ENCODE measurements around the gene TBC1D23. TPM values are rescaled to one million over a fixed set of nuclear protein-coding genes. Genes with fewer than 3 reads are reported as not detected.
"Not testable (repeated sequence)": the region's sequence is repeated elsewhere in the genome, so short reads cannot be mapped to it uniquely, and the experiment has no call there.

The TBC1D23 gene
- polyA plus RNA-seq, 1 donor = 28.1 TPM

GRCh38 chr3:100351770-100352169 is 91.0 kb downstream of the TBC1D23 start:
- DNase-seq (ENCODE audit: low read depth) = not testable (repeated sequence)

GRCh38 chr3:100352296-100353231 is 91.8 kb downstream of the TBC1D23 start:
- DNase-seq (ENCODE audit: low read depth) = no peak

GRCh38 chr3:100354850-100355249 is 94.1 kb downstream of the TBC1D23 start:
- DNase-seq (ENCODE audit: low read depth) = no peak

GRCh38 chr3:100358413-100358812 is 97.6 kb downstream of the TBC1D23 start:
- no peak for DNase-seq (ENCODE audit: low read depth)

GRCh38 chr3:100359035-100359434 is 98.2 kb downstream of the TBC1D23 start:
- no peak for DNase-seq (ENCODE audit: low read depth)

DNA sequence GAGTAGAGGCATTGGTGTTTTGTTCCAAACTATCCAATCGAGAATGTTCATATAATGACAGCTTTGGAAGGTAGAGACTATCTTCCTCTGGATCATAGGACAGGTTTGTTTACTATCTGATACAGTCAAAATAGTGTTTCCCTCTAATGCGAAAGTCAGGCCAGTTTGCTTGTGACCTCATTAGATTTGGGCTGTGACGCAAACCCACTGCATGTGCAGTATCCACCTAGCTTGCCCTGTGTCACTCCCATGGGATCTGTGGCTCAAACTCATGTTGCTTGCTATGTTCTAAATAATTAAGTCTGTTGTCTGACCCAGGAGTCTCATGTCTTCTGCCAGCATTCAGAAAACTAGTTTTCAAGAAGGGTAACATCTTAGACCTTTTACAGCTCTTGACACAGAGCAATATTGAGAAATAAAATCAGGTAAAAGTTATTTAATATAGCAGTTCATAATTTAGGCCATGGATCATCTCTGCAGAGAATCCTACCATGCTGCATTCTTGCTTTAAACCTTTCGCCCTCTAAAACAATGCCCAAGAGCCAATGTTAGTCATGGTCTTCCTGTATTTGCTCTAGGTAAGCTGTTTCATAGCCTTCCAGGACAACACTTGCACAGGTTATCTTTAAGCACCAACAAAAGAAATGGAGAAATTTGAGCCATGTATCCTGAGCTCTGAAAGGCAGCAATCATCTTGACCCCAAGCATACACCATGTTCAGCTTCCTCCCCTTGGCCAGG is 100.1 kb downstream of the TBC1D23 start:
- DNase-seq (ENCODE audit: low read depth) = no peak

DNA sequence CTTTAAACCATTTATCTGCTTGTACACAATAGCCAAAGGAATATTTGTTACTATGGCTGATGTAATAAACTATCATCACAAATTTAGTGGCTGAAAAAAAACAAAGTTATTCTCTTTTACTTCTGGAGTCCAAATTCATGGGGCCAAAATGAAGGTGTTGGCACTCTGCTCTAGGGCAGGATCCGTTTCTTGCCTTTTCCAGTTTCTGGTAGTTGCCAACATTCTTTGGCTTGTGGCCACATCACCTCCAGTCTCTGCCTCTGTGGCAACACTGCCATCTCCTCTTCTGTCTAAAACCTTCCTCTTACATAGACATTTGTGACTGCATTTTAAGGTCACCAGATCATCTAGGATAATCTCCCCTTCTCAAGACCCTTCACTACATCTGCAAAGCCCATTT is 101.1 kb downstream of the TBC1D23 start:
- no peak for DNase-seq (ENCODE audit: low read depth)

- DNase-seq (ENCODE audit: low read depth) = no peak
Observed at GRCh38 chr3:100364421-100364820, 103.6 kb downstream of the TBC1D23 start.

- DNase-seq (ENCODE audit: low read depth) = no peak
Observed at GRCh38 chr3:100366424-100366823, 105.6 kb downstream of the TBC1D23 start.

GRCh38 chr3:100368441-100368840 is 107.6 kb downstream of the TBC1D23 start:
- no peak for DNase-seq (ENCODE audit: low read depth)

DNA sequence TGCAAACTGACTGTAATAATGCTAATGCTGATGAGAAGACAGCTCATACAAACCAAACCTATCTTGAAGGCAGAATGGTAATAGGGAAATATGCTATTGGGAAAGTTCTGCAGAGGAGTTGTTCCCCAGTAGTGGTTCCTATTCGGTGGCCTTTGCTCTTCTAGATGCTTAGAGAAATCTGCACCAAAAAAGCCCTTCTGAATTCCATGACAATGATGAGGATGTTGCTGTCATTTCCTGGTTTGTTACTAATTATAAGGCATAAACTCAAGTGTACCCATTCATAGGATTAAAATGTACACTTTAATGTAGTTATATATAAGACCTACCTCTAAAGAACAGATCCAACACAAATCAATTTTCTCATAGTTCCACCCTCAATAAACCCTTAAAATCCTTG is 110.0 kb downstream of the TBC1D23 start:
- DNase-seq (ENCODE audit: low read depth) = no peak

- DNase-seq (ENCODE audit: low read depth) = no peak
Observed at GRCh38 chr3:100374521-100374920, 113.7 kb downstream of the TBC1D23 start.

Other genes starting within 250 kb of the TBC1D23 start
- gene FILIP1L, start 146.5 kb upstream of the TBC1D23 start, polyA plus RNA-seq (ENCODE audit: insufficient read length) = 50.9 TPM
- 23.9 TPM for gene NIT2, start 73.8 kb downstream of the TBC1D23 start, polyA plus RNA-seq (ENCODE audit: insufficient read length)
- 55.9 TPM for gene TOMM70, start 140.1 kb downstream of the TBC1D23 start, polyA plus RNA-seq (ENCODE audit: insufficient read length)
- 6.7 TPM for gene LNP1, start 140.5 kb downstream of the TBC1D23 start, polyA plus RNA-seq (ENCODE audit: insufficient read length)
- gene TMEM45A, start 231.6 kb downstream of the TBC1D23 start, polyA plus RNA-seq (ENCODE audit: insufficient read length) = 14.4 TPM